H9 (cell line): ENCODE results near the gene NBDY. TPM values are rescaled to one million over a fixed set of nuclear protein-coding genes. Genes with fewer than 3 reads are reported as not detected.

Source experiments
- DNase-seq: peaks from one replicate; pipeline ENCODE4 v3.0.0-alpha.2; 2017
- H2AFZ ChIP-seq: one replicate; pipeline ENCODE4 v1.6.1; 2013; ENCODE audit warnings: mild to moderate bottlenecking, low read length, control low read depth, moderate library complexity
- H2AK5ac ChIP-seq: 2 replicates; pipeline ENCODE4 v1.6.1; 2013; ENCODE audit warnings: low read length, control low read depth, mixed read lengths; ENCODE audit not compliant: insufficient read length
- H2BK120ac ChIP-seq: one replicate; pipeline ENCODE4 v1.6.1; 2013; ENCODE audit warnings: low read depth, mild to moderate bottlenecking, low read length, control low read depth, inconsistent platforms; ENCODE audit not compliant: poor library complexity, severe bottlenecking
- H2BK12ac ChIP-seq: 2 replicates; pipeline ENCODE4 v1.6.1; 2013; ENCODE audit warnings: low read length, control low read depth, mixed read lengths, low read depth; ENCODE audit not compliant: insufficient read length
- H2BK15ac ChIP-seq: 2 replicates; pipeline ENCODE4 v1.6.1; 2013; ENCODE audit warnings: low read depth, low read length, control low read depth
- H2BK20ac ChIP-seq: one replicate; pipeline ENCODE4 v1.6.1; 2013; ENCODE audit warnings: low read depth, mild to moderate bottlenecking, low read length, control low read depth, inconsistent platforms; ENCODE audit not compliant: poor library complexity, severe bottlenecking
- H2BK5ac ChIP-seq: 2 replicates; pipeline ENCODE4 v1.6.1; 2013; ENCODE audit warnings: low read length, control low read depth, mixed read lengths; ENCODE audit not compliant: insufficient read length
- H3K14ac ChIP-seq: 2 replicates; pipeline ENCODE4 v1.6.1; 2013; ENCODE audit warnings: low read length, control low read depth; ENCODE audit not compliant: insufficient read depth
- H3K18ac ChIP-seq: 2 replicates; pipeline ENCODE4 v1.6.1; 2013; ENCODE audit warnings: low read depth, mild to moderate bottlenecking, mixed read lengths, low read length, control low read depth; ENCODE audit not compliant: insufficient read length
- H3K23ac ChIP-seq: 2 replicates; pipeline ENCODE4 v1.6.1; 2013; ENCODE audit warnings: low read length, control low read depth, mixed read lengths, low read depth; ENCODE audit not compliant: insufficient read length
- H3K23me2 ChIP-seq: 2 replicates; pipeline ENCODE4 v1.6.1; 2013; ENCODE audit warnings: low read depth, mild to moderate bottlenecking, mixed read lengths, low read length, control low read depth; ENCODE audit not compliant: insufficient read length, poor library complexity, severe bottlenecking
- H3K27ac ChIP-seq: 2 replicates; pipeline ENCODE4 v1.5.1; 2013; ENCODE audit warnings: low read length, control low read depth, mixed read lengths, low read depth; ENCODE audit not compliant: insufficient read length
- H3K27me3 ChIP-seq: 2 replicates; pipeline ENCODE4 v1.6.1; 2013; ENCODE audit warnings: low read length, control low read depth, inconsistent platforms; ENCODE audit not compliant: insufficient read depth
- H3K4ac ChIP-seq: 2 replicates; pipeline ENCODE4 v1.6.1; 2013; ENCODE audit warnings: low read depth, mild to moderate bottlenecking, control low read depth, inconsistent platforms, low read length, moderate library complexity
- H3K4me1 ChIP-seq: 2 replicates; pipeline ENCODE4 v1.6.1; 2013; ENCODE audit warnings: low read length, control low read depth, inconsistent platforms; ENCODE audit not compliant: insufficient read depth
- H3K4me2 ChIP-seq: 2 replicates; pipeline ENCODE4 v1.6.1; 2013; ENCODE audit warnings: low read length, control low read depth, mixed read lengths; ENCODE audit not compliant: insufficient read length, insufficient read depth
- H3K56ac ChIP-seq: 2 replicates; pipeline ENCODE4 v1.6.1; 2013; ENCODE audit warnings: low read depth, mild to moderate bottlenecking, mixed read lengths, low read length, control low read depth; ENCODE audit not compliant: insufficient read length
- H3K79me1 ChIP-seq: 2 replicates; pipeline ENCODE4 v1.6.1; 2013; ENCODE audit warnings: low read depth, mild to moderate bottlenecking, moderate library complexity, low read length, control low read depth, inconsistent platforms; ENCODE audit not compliant: insufficient read depth, poor library complexity, severe bottlenecking
- H3K79me2 ChIP-seq: 2 replicates; pipeline ENCODE4 v1.6.1; 2013; ENCODE audit warnings: low read length, control low read depth, inconsistent platforms; ENCODE audit not compliant: insufficient read depth
- H3K9ac ChIP-seq: 2 replicates; pipeline ENCODE4 v1.6.1; 2013; ENCODE audit warnings: low read length, control low read depth, mixed read lengths; ENCODE audit not compliant: insufficient read length; ENCODE audit errors: extremely low read depth
- H3K9me3 ChIP-seq: one replicate; pipeline ENCODE4 v1.6.1; 2013; ENCODE audit warnings: low read depth, low read length, inconsistent platforms; ENCODE audit not compliant: control insufficient read depth
- H3T11ph ChIP-seq: one replicate; pipeline ENCODE4 v1.6.1; 2013; ENCODE audit warnings: mild to moderate bottlenecking, low read length, control low read depth, inconsistent platforms
- H4K20me1 ChIP-seq: one replicate; pipeline ENCODE4 v1.6.1; 2013; ENCODE audit not compliant: control insufficient read depth, insufficient read length, insufficient read depth
- H4K5ac ChIP-seq: 2 replicates; pipeline ENCODE4 v1.6.1; 2013; ENCODE audit warnings: low read depth, mild to moderate bottlenecking, mixed read lengths, low read length, control low read depth; ENCODE audit not compliant: insufficient read length
- H4K8ac ChIP-seq: replicated peaks from 2 replicates; pipeline ENCODE4 v1.6.1; 2013; ENCODE audit warnings: low read length, control low read depth, mixed read lengths, low read depth; ENCODE audit not compliant: insufficient read length
- H4K91ac ChIP-seq: 2 replicates; pipeline ENCODE4 v1.6.1; 2013; ENCODE audit warnings: low read depth, mild to moderate bottlenecking, moderate library complexity, mixed read lengths, low read length, control low read depth; ENCODE audit not compliant: insufficient read length
- H3K27ac Mint-ChIP-seq, 3 experiments: 2 replicates in 2 of 3; 3 replicates in 1 of 3; pipeline ENCODE4 v1.8.0; 2020 to 2021; ENCODE audit warnings: mixed read lengths in 3 of 3, mild to moderate bottlenecking in 1 of 3, moderate library complexity in 1 of 3
- H3K27me3 Mint-ChIP-seq: 2 replicates; pipeline ENCODE4 v1.8.0; 2021; ENCODE audit warnings: low read depth, mild to moderate bottlenecking, moderate library complexity, mixed read lengths
- H3K36me3 Mint-ChIP-seq, 3 experiments: 2 replicates in 2 of 3; 3 replicates in 1 of 3; pipeline ENCODE4 v1.8.0; 2020 to 2021; ENCODE audit warnings: low read depth in 3 of 3, mixed read lengths in 3 of 3; ENCODE audit not compliant: insufficient read depth in 1 of 3
- H3K4me1 Mint-ChIP-seq, 2 experiments: 2 replicates each; pipeline ENCODE4 v1.8.0; 2020; ENCODE audit warnings: mixed read lengths in 2 of 2
- H3K4me3 Mint-ChIP-seq, 2 experiments: 2 replicates in 1 of 2; 3 replicates in 1 of 2; pipeline ENCODE4 v1.8.0; 2020 to 2021; ENCODE audit warnings: mild to moderate bottlenecking in 2 of 2, mixed read lengths in 2 of 2, moderate library complexity in 1 of 2
- H3K9me3 Mint-ChIP-seq, 2 experiments: 2 replicates in 1 of 2; 3 replicates in 1 of 2; pipeline ENCODE4 v1.8.0; 2020; ENCODE audit warnings: mild to moderate bottlenecking in 2 of 2, mixed read lengths in 2 of 2, moderate library complexity in 1 of 2
- WGBS: extraction: QIAGEN DNeasy Blood & Tissue Kit; methylation state at CpG from one replicate; pipeline ENCODE4 v1.1.7; 2013; ENCODE audit warnings: missing lambda C conversion rate, low lambda C conversion rate, mixed read lengths; ENCODE audit not compliant: insufficient read length; ENCODE audit errors: extremely low coverage; 5-methylcytosine and 5-hydroxymethylcytosine counted together
- total RNA-seq: library from RNA; stranded (reverse); gene quantifications from 2 replicates; pipeline ENCODE4 v1.2.1, GENCODE V29; 2021
- TF ChIP-seq, protein P1 (sequence below): fragments of 200-600 bp; sonication (generic); conservative IDR thresholded peaks from 3 replicates; pipeline ENCODE4 v1.8.0; 2021; ENCODE audit warnings: antibody characterized with exemption, mild to moderate bottlenecking

Gene NBDY
- total RNA-seq, 1 experiment from 2014 or later = 62.5 TPM

GRCh38 chrX:56794404-56795230 lies 65.6 kb downstream of the NBDY start:
- Mint-ChIP-seq H3K36me3 (peaks cover 19 to 45% (median 44%) of the 10 kb centered on the region in 3 experiments), H3K4me3 (no peak overlapping the region; a peak in 1 of 5 replicates), H3K27me3 (peaks cover 1% of the 10 kb centered on the region; the same call in 1 of the 2 replicates), H3K27ac (peak overlapping the region in 1 of 3 experiments; percentile 40; a peak in 1 of 7 replicates), H3K9me3 (peaks cover 53 to 73% of the 10 kb centered on the region in 2 experiments), H3K4me1 (peaks cover 7 to 8% of the 10 kb centered on the region in 2 experiments)
- Histone ChIP-seq H3K79me2 (no peaks in the 10 kb centered on the region), H3K4me2 (no peak overlapping the region), H2AK5ac (no peak overlapping the region), H2BK120ac (no peak overlapping the region), H2BK5ac (no peak overlapping the region), H3K4me1 (no peaks in the 10 kb centered on the region), H3K79me1 (no peaks in the 10 kb centered on the region), H3K27me3 (no peaks in the 10 kb centered on the region), H3K23ac (no peak overlapping the region), H4K8ac (no peak overlapping the region), H3K9me3 (no peaks in the 10 kb centered on the region), H4K91ac (no peak overlapping the region), H3K56ac (no peak overlapping the region), H3K14ac (no peak overlapping the region), H3K18ac (no peak overlapping the region), H3K27ac (no peak overlapping the region), H4K5ac (no peak overlapping the region), H3T11ph (no peak overlapping the region), H3K4ac (no peak overlapping the region), H2BK12ac (no peak overlapping the region), H2BK20ac (no peak overlapping the region), H3K9ac (no peak overlapping the region), H3K23me2 (no peaks in the 10 kb centered on the region), H2AFZ (no peak overlapping the region), H4K20me1 (no peaks in the 10 kb centered on the region), H2BK15ac (no peak overlapping the region)
- no CpG with 5 or more reads among the region's 12 CpGs for WGBS
- no peak for DNase-seq
- TF ChIP-seq, protein P1, sequence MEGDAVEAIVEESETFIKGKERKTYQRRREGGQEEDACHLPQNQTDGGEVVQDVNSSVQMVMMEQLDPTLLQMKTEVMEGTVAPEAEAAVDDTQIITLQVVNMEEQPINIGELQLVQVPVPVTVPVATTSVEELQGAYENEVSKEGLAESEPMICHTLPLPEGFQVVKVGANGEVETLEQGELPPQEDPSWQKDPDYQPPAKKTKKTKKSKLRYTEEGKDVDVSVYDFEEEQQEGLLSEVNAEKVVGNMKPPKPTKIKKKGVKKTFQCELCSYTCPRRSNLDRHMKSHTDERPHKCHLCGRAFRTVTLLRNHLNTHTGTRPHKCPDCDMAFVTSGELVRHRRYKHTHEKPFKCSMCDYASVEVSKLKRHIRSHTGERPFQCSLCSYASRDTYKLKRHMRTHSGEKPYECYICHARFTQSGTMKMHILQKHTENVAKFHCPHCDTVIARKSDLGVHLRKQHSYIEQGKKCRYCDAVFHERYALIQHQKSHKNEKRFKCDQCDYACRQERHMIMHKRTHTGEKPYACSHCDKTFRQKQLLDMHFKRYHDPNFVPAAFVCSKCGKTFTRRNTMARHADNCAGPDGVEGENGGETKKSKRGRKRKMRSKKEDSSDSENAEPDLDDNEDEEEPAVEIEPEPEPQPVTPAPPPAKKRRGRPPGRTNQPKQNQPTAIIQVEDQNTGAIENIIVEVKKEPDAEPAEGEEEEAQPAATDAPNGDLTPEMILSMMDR = no peak
